NOMO-1 treated with dmso at 0.1 percent for 144 hours (cell line): ENCODE results near the gene BCAS4.

Experiments
- DNase-seq: peaks from one replicate; lab custom pipeline; 2025; ENCODE audit not compliant: unreplicated experiment; lab: John Stamatoyannopoulos, UW

The BCAS4 gene

GRCh38 chr20:50903353-50904051 is 108.6 kb downstream of the BCAS4 start:
- no peak for DNase-seq

- no peak for DNase-seq
Measured at GRCh38 chr20:50904067-50904570, 109.3 kb downstream of the BCAS4 start.

GRCh38 chr20:50909413-50909812 is 114.6 kb downstream of the BCAS4 start:
- DNase-seq = no peak

- DNase-seq = no peak
Measured at GRCh38 chr20:50911030-50911429, 116.2 kb downstream of the BCAS4 start.

- DNase-seq = no peak
Measured at GRCh38 chr20:50911716-50912115, 116.9 kb downstream of the BCAS4 start.

GRCh38 chr20:50913690-50914375 is 119.0 kb downstream of the BCAS4 start:
- DNase-seq = no peak

- DNase-seq = no peak
Measured at GRCh38 chr20:50915424-50915823, 120.6 kb downstream of the BCAS4 start.

- DNase-seq = no peak
Measured at GRCh38 chr20:50916257-50916656, 121.4 kb downstream of the BCAS4 start.

GRCh38 chr20:50916934-50917333 is 122.1 kb downstream of the BCAS4 start:
- DNase-seq = no peak

- no peak for DNase-seq
Measured at GRCh38 chr20:50918403-50918802, 123.5 kb downstream of the BCAS4 start.

- no peak for DNase-seq
Measured at GRCh38 chr20:50919567-50919966, 124.7 kb downstream of the BCAS4 start.

- DNase-seq = no peak
Measured at GRCh38 chr20:50920997-50921396, 126.1 kb downstream of the BCAS4 start.

GRCh38 chr20:50921803-50922501 is 127.1 kb downstream of the BCAS4 start:
- no peak for DNase-seq

- no peak for DNase-seq
Measured at GRCh38 chr20:50924261-50924920, 129.5 kb downstream of the BCAS4 start.

- DNase-seq = no peak
Measured at GRCh38 chr20:50926530-50926929, 131.7 kb downstream of the BCAS4 start.
